ENCODE measurements around the gene ABHD12. TPM values are rescaled to one million over a fixed set of nuclear protein-coding genes. Genes with fewer than 3 reads are reported as not detected.

Gene ABHD12
- total RNA-seq, 1 experiment from 2014 or later: 60.1 TPM

DNA sequence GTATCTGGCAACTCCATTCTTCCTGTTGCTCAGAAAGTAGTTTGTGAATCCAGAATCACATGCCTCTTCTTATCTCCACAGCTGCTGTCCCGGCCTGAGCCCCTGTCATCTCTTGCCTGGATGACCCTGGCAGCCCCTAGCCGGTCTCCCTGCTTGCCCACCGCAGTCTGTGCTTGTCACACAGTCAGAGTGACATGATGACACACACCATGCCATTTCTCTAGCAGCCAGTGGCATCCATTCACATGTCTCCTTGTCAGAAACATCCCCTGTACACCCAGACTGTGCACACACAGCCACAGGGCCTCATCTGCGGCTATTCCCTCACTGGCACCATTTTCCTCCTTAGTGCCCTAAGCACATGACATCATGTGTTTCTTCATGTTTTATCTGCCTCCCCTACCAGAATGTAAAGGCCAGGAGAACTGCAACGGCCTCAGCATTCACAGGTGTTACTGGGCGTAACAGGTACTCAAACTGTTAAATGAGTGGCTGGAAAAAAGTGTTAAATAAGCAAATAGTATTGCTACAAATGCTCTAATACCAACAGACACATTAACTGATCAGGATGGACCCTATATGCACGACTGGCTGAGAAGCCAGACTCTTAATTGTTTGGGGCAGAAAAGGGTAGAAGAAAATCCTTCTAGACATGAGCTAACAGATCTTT is 9.6 kb downstream of the ABHD12 start:
- H3K36me3 ChIP-seq (ENCODE audit: low read depth): 0 out of 2 replicates have a peak, but pooled peaks cover 5% of the 10 kb centered on the region
- DNase-seq: no peak
- BruUV-seq (replicated peaks): no TSS peak

DNA sequence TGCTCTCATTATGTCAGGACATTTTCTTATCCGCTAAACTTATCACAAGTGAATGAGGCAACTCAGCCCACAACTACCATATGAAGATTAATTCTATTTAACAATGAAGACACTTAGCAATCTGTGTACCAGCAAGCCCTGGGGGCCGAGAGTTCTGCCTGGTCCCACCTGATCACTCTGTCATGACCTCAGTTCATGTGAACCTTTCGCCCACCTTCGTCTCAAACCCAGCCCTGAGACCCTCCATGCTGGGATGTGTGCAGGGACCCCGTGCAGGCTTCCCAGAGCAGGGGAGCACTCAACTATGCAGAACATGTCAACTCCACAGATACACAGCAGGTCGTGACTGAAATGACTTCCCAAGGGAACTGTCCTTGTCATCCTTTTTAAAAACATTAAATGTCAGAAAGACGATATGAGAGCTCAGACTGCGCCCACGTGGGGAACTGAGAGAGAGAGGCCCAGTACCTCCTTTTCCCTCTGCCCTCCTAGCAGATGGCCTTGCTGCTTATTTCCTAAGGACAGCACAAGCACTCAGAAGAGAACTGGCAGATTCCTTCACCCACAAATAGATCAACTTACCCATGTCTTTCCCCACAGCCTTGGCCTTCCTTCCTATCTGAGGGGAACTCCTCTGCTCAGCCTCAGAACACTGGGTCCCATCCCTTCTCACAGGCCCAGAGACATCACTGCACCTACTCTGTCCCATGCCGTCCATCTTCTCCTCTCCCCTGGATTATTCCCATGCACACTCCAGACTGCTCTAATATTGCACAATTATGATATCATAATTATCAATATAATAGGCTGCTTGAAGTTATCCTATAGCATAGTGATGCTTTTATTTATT is 11.5 kb downstream of the ABHD12 start:
- Histone ChIP-seq H3K27me3 (ENCODE audit: insufficient read depth, low read depth) (no peaks in the 10 kb centered on the region), H2AFZ (no peak overlapping the region), H3K4me2 (no peak overlapping the region), H3K27ac (no peak overlapping the region), H3K36me3 (ENCODE audit: low read depth) (0 out of 2 replicates have a peak, but pooled peaks cover 5% of the 10 kb centered on the region), H3K4me1 (replicated peaks; ENCODE audit: insufficient read depth) (peaks cover 7% of the 10 kb centered on the region), H3K9me2 (ENCODE audit: insufficient read depth) (no peaks in the 10 kb centered on the region), H3K9me3 (ENCODE audit: insufficient read depth, low read depth) (no peaks in the 10 kb centered on the region), H3K79me2 (ENCODE audit: low read depth) (peaks cover 75% of the 10 kb centered on the region), H3F3A (ENCODE audit: insufficient read depth, low read depth) (no peaks in the 10 kb centered on the region; the same call in 1 of the 2 replicates), H4K20me1 (ENCODE audit: insufficient read depth) (no peaks in the 10 kb centered on the region), H3K4me3 (no peak overlapping the region)
- ChIA-PET POLR2A (ENCODE audit: unreplicated experiment) (no interaction called here), CTCF (no interaction called here)
- no peak for TF ChIP-seq EZH2 (IDR thresholded peaks at IDR 0.05; ENCODE audit: low read depth)
- no peak for DNase-seq
- intact Hi-C loops (cut with micrococcal nuclease; ENCODE audit: unreplicated experiment): no loop called here
- BruUV-seq (replicated peaks): no TSS peak

More for the DNA sequence above, 9.6 kb downstream of the ABHD12 start:
- TF ChIP-seq, protein P1, sequence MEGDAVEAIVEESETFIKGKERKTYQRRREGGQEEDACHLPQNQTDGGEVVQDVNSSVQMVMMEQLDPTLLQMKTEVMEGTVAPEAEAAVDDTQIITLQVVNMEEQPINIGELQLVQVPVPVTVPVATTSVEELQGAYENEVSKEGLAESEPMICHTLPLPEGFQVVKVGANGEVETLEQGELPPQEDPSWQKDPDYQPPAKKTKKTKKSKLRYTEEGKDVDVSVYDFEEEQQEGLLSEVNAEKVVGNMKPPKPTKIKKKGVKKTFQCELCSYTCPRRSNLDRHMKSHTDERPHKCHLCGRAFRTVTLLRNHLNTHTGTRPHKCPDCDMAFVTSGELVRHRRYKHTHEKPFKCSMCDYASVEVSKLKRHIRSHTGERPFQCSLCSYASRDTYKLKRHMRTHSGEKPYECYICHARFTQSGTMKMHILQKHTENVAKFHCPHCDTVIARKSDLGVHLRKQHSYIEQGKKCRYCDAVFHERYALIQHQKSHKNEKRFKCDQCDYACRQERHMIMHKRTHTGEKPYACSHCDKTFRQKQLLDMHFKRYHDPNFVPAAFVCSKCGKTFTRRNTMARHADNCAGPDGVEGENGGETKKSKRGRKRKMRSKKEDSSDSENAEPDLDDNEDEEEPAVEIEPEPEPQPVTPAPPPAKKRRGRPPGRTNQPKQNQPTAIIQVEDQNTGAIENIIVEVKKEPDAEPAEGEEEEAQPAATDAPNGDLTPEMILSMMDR (conservative IDR thresholded peaks at IDR 0.05): no peak
- TF ChIP-seq EZH2 (IDR thresholded peaks at IDR 0.05; ENCODE audit: low read depth): no peak
- no peaks in the 10 kb centered on the region for H3K9me2 ChIP-seq (ENCODE audit: insufficient read depth)
- H3K4me2 ChIP-seq: no peak overlapping the region
- ChIA-PET POLR2A (ENCODE audit: unreplicated experiment) (no interaction called here), CTCF (interaction anchor here (0.7 kb wide), 1 partner anchor 42 kb away, joined by 3 read pairs; no protein-coding TSS in a partner anchor)
- no peaks in the 10 kb centered on the region for H3K9me3 ChIP-seq (ENCODE audit: insufficient read depth, low read depth)
- intact Hi-C loops (cut with micrococcal nuclease; ENCODE audit: unreplicated experiment): no loop called here
- H3F3A ChIP-seq (ENCODE audit: insufficient read depth, low read depth): peaks cover 10% of the 10 kb centered on the region
- H2AFZ ChIP-seq: no peak overlapping the region
- H4K20me1 ChIP-seq (ENCODE audit: insufficient read depth): no peaks in the 10 kb centered on the region
- no peaks in the 10 kb centered on the region for H3K27me3 ChIP-seq (ENCODE audit: insufficient read depth, low read depth)
- no peak overlapping the region for H3K4me3 ChIP-seq
- peaks cover 87% of the 10 kb centered on the region for H3K79me2 ChIP-seq (ENCODE audit: low read depth)
- no peak overlapping the region for H3K27ac ChIP-seq
- H3K4me1 ChIP-seq (replicated peaks; ENCODE audit: insufficient read depth): peaks cover 21% of the 10 kb centered on the region

DNA sequence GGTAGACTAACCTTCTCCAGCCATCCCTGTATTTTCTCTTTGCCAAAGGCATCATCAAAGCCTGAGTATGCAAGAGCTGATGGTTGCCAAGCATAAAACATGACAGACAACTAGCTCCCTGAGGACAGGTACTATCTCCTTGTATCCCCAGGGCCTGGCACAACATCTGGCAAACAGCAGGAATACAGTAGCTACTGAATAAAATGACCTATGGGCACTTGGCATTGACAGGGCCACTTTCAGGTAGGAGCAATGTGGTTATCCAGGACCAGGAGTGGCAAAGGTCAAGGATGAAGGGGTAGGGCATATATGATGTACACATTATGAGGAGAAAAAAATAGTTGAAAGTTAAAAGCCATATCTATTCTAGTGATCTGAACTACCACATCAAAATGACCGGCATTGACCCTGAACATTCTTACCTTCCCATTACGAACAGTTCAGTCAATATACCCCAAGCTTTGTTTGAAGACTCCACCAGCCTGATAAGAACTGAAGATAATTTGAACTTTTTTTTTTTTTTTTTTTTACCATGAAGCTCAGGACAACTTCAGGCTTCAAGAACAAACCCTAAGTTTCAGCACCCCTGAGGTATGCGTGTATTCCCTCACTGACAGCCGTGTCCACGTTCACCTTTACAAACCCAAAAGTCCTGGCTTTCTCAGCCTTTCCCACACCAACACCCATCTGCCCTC is 12.3 kb downstream of the ABHD12 start:
- Histone ChIP-seq H3F3A (ENCODE audit: insufficient read depth, low read depth) (no peaks in the 10 kb centered on the region; the same call in 1 of the 2 replicates), H3K9me3 (ENCODE audit: insufficient read depth, low read depth) (no peaks in the 10 kb centered on the region), H3K36me3 (ENCODE audit: low read depth) (0 out of 2 replicates have a peak, but pooled peaks cover 5% of the 10 kb centered on the region), H2AFZ (no peak overlapping the region), H3K4me3 (no peak overlapping the region), H3K27ac (no peak overlapping the region), H3K9me2 (ENCODE audit: insufficient read depth) (no peaks in the 10 kb centered on the region), H3K4me1 (replicated peaks; ENCODE audit: insufficient read depth) (0 out of 2 replicates have a peak, but pooled peaks cover 5% of the 10 kb centered on the region), H3K27me3 (ENCODE audit: insufficient read depth, low read depth) (no peaks in the 10 kb centered on the region), H3K4me2 (no peak overlapping the region), H3K79me2 (ENCODE audit: low read depth) (peaks cover 69% of the 10 kb centered on the region), H4K20me1 (ENCODE audit: insufficient read depth) (no peaks in the 10 kb centered on the region)
- TF ChIP-seq EZH2 (IDR thresholded peaks at IDR 0.05; ENCODE audit: low read depth): no peak
- TF ChIP-seq, protein P1 (conservative IDR thresholded peaks at IDR 0.05): no peak
- intact Hi-C loops (cut with micrococcal nuclease; ENCODE audit: unreplicated experiment): no loop called here
- CTCF ChIA-PET: no interaction called here
- BruUV-seq (replicated peaks): no TSS peak
- DNase-seq: no peak
- POLR2A ChIA-PET (ENCODE audit: unreplicated experiment): no interaction called here

All from PC-9 (cell line).